ENCODE results near the gene SLA2. TPM values are rescaled to one million over a fixed set of nuclear protein-coding genes. Genes with fewer than 3 reads are reported as not detected.

Gene SLA2
- total RNA-seq, 1 experiment from 2014 or later, result not detected

DNA sequence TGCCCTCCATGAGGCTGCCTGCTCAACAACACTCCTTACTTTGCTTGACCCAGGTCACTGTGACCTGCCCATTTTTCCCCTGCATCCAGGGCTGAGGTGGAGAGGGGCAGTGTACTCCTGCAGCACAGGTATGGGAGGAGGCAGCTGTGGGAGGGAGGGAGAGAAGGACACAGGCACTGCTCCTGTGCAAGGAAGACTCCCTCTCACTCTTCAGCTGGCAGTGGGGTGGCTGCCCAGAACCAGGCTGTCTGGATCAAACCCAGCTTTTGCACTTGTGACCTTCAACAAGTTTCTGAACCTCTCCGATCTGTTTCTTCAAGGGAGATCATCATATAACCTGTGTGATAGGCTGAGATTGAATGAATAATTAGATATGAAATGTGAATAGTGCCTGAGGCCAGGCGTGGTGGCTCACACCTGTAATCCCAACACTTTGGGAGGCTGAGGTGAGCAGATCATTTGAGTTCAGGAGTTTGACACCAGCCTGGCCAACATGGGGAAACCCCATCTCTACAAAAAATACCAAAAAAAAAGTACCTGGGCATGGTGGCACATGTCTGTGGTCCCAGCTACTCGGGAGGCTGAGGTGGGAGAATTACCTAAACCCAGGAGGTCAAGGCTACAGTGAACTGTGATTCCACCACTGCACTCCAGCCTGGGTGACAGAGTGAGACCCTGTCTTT lies 58.5 kb downstream of the SLA2 start:
- Histone ChIP-seq H4K20me1 (ENCODE audit: insufficient read depth) (no peaks in the 10 kb centered on the region), H3F3A (ENCODE audit: insufficient read depth, low read depth) (peaks cover 17% of the 10 kb centered on the region; the same call in 1 of the 2 replicates), H3K4me3 (no peak overlapping the region), H2AFZ (no peak overlapping the region), H3K79me2 (ENCODE audit: low read depth) (no peaks in the 10 kb centered on the region), H3K27me3 (ENCODE audit: insufficient read depth, low read depth) (no peaks in the 10 kb centered on the region), H3K36me3 (ENCODE audit: low read depth) (no peaks in the 10 kb centered on the region), H3K4me1 (replicated peaks; ENCODE audit: insufficient read depth) (peaks cover 18% of the 10 kb centered on the region), H3K4me2 (no peak overlapping the region), H3K9me2 (ENCODE audit: insufficient read depth) (no peaks in the 10 kb centered on the region), H3K9me3 (ENCODE audit: insufficient read depth, low read depth) (peaks cover 2% of the 10 kb centered on the region; the same call in 1 of the 2 replicates), H3K27ac (no peak overlapping the region)
- no peak for DNase-seq
- ChIA-PET POLR2A (ENCODE audit: unreplicated experiment) (no interaction called here), CTCF (no interaction called here)
- no peak for TF ChIP-seq EZH2 (IDR thresholded peaks at IDR 0.05; ENCODE audit: low read depth)
- TF ChIP-seq, protein P1, sequence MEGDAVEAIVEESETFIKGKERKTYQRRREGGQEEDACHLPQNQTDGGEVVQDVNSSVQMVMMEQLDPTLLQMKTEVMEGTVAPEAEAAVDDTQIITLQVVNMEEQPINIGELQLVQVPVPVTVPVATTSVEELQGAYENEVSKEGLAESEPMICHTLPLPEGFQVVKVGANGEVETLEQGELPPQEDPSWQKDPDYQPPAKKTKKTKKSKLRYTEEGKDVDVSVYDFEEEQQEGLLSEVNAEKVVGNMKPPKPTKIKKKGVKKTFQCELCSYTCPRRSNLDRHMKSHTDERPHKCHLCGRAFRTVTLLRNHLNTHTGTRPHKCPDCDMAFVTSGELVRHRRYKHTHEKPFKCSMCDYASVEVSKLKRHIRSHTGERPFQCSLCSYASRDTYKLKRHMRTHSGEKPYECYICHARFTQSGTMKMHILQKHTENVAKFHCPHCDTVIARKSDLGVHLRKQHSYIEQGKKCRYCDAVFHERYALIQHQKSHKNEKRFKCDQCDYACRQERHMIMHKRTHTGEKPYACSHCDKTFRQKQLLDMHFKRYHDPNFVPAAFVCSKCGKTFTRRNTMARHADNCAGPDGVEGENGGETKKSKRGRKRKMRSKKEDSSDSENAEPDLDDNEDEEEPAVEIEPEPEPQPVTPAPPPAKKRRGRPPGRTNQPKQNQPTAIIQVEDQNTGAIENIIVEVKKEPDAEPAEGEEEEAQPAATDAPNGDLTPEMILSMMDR (conservative IDR thresholded peaks at IDR 0.05), result no peak
- BruUV-seq (replicated peaks), result no TSS peak
- intact Hi-C loops (cut with micrococcal nuclease; ENCODE audit: unreplicated experiment), result no loop called here

DNA sequence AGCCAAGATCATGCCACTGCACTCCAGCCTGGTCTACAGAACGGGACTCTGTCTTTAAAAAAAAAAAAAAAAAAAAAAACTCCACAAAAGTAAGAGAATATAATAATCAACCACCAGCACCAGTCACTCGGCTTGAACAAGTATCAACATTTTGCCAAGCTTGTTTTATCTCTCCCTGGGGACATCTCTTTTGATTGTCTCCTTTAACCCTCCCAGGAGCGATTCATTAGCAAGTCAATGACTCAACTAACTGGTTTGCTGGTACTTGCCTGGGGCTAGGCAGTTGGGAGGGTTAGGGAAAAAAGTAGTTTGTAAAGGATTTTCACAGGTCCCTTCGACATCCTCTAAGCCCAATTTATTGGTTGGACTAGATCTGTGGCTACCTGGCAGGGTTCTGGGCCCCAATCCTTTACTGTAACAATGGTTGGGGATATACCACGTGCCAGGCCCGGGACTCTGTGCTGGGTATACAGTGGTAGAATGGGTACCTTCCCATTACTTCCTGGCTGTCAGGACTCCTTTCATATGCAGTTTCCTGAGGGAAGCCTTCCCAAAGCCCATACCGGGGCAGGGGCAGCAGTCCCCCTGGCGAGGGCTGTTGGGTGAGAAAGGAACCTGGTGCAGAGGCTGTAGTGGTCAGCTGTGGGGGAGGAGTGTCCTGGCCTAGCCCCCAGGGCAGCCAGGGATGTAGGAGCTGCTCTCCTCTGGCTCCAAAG lies 60.4 kb downstream of the SLA2 start:
- peak overlapping the region; percentile 52 for H3K4me2 ChIP-seq
- no peaks in the 10 kb centered on the region for H3K9me2 ChIP-seq (ENCODE audit: insufficient read depth)
- no peaks in the 10 kb centered on the region for H3K36me3 ChIP-seq (ENCODE audit: low read depth)
- no peaks in the 10 kb centered on the region for H3K27me3 ChIP-seq (ENCODE audit: insufficient read depth, low read depth)
- BruUV-seq (replicated peaks), result no TSS peak
- H3K27ac ChIP-seq, result 0 out of 2 replicates have a peak overlapping the region, but pooled peaks have one; percentile 3
- no peak overlapping the region for H3K4me3 ChIP-seq
- no peaks in the 10 kb centered on the region for H3K79me2 ChIP-seq (ENCODE audit: low read depth)
- H2AFZ ChIP-seq, result no peak overlapping the region
- TF ChIP-seq, protein P1 (conservative IDR thresholded peaks at IDR 0.05), result no peak
- TF ChIP-seq EZH2 (IDR thresholded peaks at IDR 0.05; ENCODE audit: low read depth), result no peak
- H3K4me1 ChIP-seq (replicated peaks; ENCODE audit: insufficient read depth), result peaks cover 18% of the 10 kb centered on the region
- DNase-seq, result peak; percentile 65 to 85
- intact Hi-C loops (cut with micrococcal nuclease; ENCODE audit: unreplicated experiment), result no loop called here
- peaks cover 12% of the 10 kb centered on the region; the same call in 1 of the 2 replicates for H3F3A ChIP-seq (ENCODE audit: insufficient read depth, low read depth)
- POLR2A ChIA-PET (ENCODE audit: unreplicated experiment), result interaction anchor here (0.6 kb wide), 1 partner anchor 367 kb away, joined by 6 read pairs; no protein-coding TSS in a partner anchor
- CTCF ChIA-PET, result interaction anchor here (0.5 to 0.7 kb wide), 4 partner anchors 12 to 606 kb away, joined by 3 to 9 read pairs (median 5); partner anchors contain the start of genes RAB5IF and TGIF2
- H4K20me1 ChIP-seq (ENCODE audit: insufficient read depth), result no peaks in the 10 kb centered on the region
- no peaks in the 10 kb centered on the region for H3K9me3 ChIP-seq (ENCODE audit: insufficient read depth, low read depth)

DNA sequence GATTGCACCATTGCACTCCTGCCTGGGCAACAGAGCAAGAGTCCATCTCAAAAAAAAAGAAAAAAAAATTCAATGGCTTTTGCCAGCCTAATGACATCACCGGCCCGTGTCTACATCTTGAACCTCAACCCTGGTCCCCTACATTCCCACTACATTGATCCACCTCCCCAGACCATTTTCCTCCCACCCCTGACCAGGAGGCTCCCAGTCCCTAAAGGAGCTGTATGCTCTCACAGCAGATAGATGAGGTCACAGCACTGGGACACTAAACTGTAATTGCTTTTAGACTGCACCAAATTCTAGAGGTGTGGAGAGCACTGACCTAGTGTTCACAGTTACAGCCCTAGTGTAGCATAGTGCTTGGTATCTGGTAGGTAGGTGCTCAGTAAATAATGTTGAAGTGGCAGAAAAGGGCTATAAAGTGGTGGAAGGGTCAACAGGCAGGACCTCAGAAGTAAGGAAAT lies 61.9 kb downstream of the SLA2 start:
- Histone ChIP-seq H3K27ac (no peak overlapping the region), H3K4me2 (no peak overlapping the region), H2AFZ (no peak overlapping the region), H3K4me3 (no peak overlapping the region), H3K4me1 (replicated peaks; ENCODE audit: insufficient read depth) (peaks cover 18% of the 10 kb centered on the region), H3F3A (ENCODE audit: insufficient read depth, low read depth) (peaks cover 12% of the 10 kb centered on the region; the same call in 1 of the 2 replicates), H4K20me1 (ENCODE audit: insufficient read depth) (no peaks in the 10 kb centered on the region), H3K79me2 (ENCODE audit: low read depth) (no peaks in the 10 kb centered on the region), H3K36me3 (ENCODE audit: low read depth) (no peaks in the 10 kb centered on the region), H3K9me3 (ENCODE audit: insufficient read depth, low read depth) (no peaks in the 10 kb centered on the region), H3K9me2 (ENCODE audit: insufficient read depth) (no peaks in the 10 kb centered on the region), H3K27me3 (ENCODE audit: insufficient read depth, low read depth) (no peaks in the 10 kb centered on the region)
- intact Hi-C loops (cut with micrococcal nuclease; ENCODE audit: unreplicated experiment), result no loop called here
- ChIA-PET POLR2A (ENCODE audit: unreplicated experiment) (no interaction called here), CTCF (no interaction called here)
- no TSS peak for BruUV-seq (replicated peaks)
- DNase-seq, result no peak
- TF ChIP-seq, protein P1 (conservative IDR thresholded peaks at IDR 0.05), result no peak
- TF ChIP-seq EZH2 (IDR thresholded peaks at IDR 0.05; ENCODE audit: low read depth), result no peak

Measured in PC-9 (cell line).